ENCODE results near the gene PUSL1.
A peak's percentile ranks its signal among the peaks of the same experiment; 100 is the strongest.

The PUSL1 gene

DNA sequence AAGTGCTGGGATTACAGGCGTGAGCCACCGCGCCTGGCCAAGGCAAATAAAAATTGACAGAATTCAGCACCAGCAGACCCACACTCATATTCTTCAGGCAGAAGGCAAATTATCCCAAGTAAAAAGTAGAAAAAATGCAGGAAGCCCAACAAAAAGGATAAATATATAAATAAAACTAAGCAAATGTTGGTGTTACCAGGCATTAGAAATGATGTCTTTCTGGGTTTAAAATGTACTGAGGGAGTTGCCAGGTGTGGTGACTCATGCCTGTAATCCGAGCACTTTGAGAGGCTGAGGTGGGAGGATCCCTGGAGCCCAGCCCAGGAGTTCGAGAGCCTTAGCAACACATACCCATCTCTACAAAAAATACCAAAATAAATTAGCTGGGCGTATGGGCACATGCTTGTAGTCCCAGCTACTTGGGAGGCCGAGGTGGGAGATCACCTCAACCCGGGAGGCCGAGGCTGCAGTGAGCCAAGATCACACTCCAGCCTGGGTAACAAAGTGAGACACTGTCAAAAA, 9.8 kb downstream of the PUSL1 start (continued):
- no peak for TF ChIP-seq ZNF654 (tag by site-specific recombination; IDR thresholded peaks at IDR 0.05; ENCODE audit: low read depth)
- TF ChIP-seq, protein P1, sequence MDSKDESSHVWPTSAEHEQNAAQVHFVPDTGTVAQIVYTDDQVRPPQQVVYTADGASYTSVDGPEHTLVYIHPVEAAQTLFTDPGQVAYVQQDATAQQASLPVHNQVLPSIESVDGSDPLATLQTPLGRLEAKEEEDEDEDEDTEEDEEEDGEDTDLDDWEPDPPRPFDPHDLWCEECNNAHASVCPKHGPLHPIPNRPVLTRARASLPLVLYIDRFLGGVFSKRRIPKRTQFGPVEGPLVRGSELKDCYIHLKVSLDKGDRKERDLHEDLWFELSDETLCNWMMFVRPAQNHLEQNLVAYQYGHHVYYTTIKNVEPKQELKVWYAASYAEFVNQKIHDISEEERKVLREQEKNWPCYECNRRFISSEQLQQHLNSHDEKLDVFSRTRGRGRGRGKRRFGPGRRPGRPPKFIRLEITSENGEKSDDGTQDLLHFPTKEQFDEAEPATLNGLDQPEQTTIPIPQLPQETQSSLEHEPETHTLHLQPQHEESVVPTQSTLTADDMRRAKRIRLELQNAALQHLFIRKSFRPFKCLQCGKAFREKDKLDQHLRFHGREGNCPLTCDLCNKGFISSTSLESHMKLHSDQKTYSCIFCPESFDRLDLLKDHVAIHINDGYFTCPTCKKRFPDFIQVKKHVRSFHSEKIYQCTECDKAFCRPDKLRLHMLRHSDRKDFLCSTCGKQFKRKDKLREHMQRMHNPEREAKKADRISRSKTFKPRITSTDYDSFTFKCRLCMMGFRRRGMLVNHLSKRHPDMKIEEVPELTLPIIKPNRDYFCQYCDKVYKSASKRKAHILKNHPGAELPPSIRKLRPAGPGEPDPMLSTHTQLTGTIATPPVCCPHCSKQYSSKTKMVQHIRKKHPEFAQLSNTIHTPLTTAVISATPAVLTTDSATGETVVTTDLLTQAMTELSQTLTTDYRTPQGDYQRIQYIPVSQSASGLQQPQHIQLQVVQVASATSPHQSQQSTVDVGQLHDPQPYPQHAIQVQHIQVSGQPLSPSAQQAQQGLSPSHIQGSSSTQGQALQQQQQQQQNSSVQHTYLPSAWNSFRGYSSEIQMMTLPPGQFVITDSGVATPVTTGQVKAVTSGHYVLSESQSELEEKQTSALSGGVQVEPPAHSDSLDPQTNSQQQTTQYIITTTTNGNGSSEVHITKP (tag by site-specific recombination; IDR thresholded peaks at IDR 0.05): peak; percentile 47; the same call in 1 of the 2 replicates
- peak; percentile 22; the same call in 1 of the 2 replicates for TF ChIP-seq ZNF24 (tag by site-specific recombination; IDR thresholded peaks at IDR 0.05)
- peak; percentile 70; the same call in 1 of the 2 replicates for TF ChIP-seq KLF8 (tag by site-specific recombination; IDR thresholded peaks at IDR 0.05)
- TF ChIP-seq ZNF660 (tag by site-specific recombination; IDR thresholded peaks at IDR 0.05): peak; percentile 84
- TF ChIP-seq, protein P2, sequence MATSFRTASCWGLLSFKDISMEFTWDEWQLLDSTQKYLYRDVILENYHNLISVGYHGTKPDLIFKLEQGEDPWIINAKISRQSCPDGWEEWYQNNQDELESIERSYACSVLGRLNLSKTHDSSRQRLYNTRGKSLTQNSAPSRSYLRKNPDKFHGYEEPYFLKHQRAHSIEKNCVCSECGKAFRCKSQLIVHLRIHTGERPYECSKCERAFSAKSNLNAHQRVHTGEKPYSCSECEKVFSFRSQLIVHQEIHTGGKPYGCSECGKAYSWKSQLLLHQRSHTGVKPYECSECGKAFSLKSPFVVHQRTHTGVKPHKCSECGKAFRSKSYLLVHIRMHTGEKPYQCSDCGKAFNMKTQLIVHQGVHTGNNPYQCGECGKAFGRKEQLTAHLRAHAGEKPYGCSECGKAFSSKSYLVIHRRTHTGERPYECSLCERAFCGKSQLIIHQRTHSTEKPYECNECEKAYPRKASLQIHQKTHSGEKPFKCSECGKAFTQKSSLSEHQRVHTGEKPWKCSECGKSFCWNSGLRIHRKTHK (tag by site-specific recombination; IDR thresholded peaks at IDR 0.05): no peak
- peak; percentile 56 for TF ChIP-seq SP2 (tag by site-specific recombination; IDR thresholded peaks at IDR 0.05)
- TF ChIP-seq ZBTB17 (tag by site-specific recombination; IDR thresholded peaks at IDR 0.05): peak; percentile 64
- TF ChIP-seq ZNF335 (tag by site-specific recombination; conservative IDR thresholded peaks at IDR 0.05): peak; percentile 67
- peak; percentile 38; the same call in 1 of the 2 replicates for TF ChIP-seq ZXDB (tag by site-specific recombination; IDR thresholded peaks at IDR 0.05)
- TF ChIP-seq, protein P3, sequence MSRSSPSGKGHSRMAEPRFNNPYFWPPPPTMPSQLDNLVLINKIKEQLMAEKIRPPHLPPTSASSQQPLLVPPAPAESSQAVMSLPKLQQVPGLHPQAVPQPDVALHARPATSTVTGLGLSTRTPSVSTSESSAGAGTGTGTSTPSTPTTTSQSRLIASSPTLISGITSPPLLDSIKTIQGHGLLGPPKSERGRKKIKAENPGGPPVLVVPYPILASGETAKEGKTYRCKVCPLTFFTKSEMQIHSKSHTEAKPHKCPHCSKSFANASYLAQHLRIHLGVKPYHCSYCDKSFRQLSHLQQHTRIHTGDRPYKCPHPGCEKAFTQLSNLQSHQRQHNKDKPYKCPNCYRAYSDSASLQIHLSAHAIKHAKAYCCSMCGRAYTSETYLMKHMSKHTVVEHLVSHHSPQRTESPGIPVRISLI (tag by site-specific recombination; IDR thresholded peaks at IDR 0.05): 0 out of 2 replicates have a peak, but pooled peaks have one; percentile 35
- TF ChIP-seq, protein P4, sequence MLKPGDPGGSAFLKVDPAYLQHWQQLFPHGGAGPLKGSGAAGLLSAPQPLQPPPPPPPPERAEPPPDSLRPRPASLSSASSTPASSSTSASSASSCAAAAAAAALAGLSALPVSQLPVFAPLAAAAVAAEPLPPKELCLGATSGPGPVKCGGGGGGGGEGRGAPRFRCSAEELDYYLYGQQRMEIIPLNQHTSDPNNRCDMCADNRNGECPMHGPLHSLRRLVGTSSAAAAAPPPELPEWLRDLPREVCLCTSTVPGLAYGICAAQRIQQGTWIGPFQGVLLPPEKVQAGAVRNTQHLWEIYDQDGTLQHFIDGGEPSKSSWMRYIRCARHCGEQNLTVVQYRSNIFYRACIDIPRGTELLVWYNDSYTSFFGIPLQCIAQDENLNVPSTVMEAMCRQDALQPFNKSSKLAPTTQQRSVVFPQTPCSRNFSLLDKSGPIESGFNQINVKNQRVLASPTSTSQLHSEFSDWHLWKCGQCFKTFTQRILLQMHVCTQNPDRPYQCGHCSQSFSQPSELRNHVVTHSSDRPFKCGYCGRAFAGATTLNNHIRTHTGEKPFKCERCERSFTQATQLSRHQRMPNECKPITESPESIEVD (tag by site-specific recombination; IDR thresholded peaks at IDR 0.05): peak; percentile 97
- TF ChIP-seq ZNF777 (tag by site-specific recombination; IDR thresholded peaks at IDR 0.05; ENCODE audit: borderline replicate concordance): no peak
- peak; percentile 67 for TF ChIP-seq KLF9 (tag by site-specific recombination; IDR thresholded peaks at IDR 0.05; ENCODE audit: low read depth)
- TF ChIP-seq GLIS2 (tag by site-specific recombination; IDR thresholded peaks at IDR 0.05): peak; percentile 62; the same call in 1 of the 2 replicates
- TF ChIP-seq GLIS1 (tag by site-specific recombination; IDR thresholded peaks at IDR 0.05): peak; percentile 99
- TF ChIP-seq KLF1 (tag by site-specific recombination; IDR thresholded peaks at IDR 0.05): peak; percentile 86
- peak; percentile 87 for TF ChIP-seq KLF10 (tag by site-specific recombination; IDR thresholded peaks at IDR 0.05)
- no peak for TF ChIP-seq SETDB1 (IDR thresholded peaks at IDR 0.05; ENCODE audit: insufficient read length, low read length)
- TF ChIP-seq, protein P5, sequence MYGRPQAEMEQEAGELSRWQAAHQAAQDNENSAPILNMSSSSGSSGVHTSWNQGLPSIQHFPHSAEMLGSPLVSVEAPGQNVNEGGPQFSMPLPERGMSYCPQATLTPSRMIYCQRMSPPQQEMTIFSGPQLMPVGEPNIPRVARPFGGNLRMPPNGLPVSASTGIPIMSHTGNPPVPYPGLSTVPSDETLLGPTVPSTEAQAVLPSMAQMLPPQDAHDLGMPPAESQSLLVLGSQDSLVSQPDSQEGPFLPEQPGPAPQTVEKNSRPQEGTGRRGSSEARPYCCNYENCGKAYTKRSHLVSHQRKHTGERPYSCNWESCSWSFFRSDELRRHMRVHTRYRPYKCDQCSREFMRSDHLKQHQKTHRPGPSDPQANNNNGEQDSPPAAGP (tag by site-specific recombination; IDR thresholded peaks at IDR 0.05): peak; percentile 84; the same call in 1 of the 2 replicates
- 0 out of 2 replicates have a peak, but pooled peaks have one; percentile 12 for TF ChIP-seq ZNF610 (tag by site-specific recombination; IDR thresholded peaks at IDR 0.05; ENCODE audit: borderline replicate concordance)
- TF ChIP-seq ZNF132 (tag by site-specific recombination; IDR thresholded peaks at IDR 0.05; ENCODE audit: borderline replicate concordance): no peak
- peak; percentile 96 for TF ChIP-seq ZEB2 (tag by site-specific recombination; IDR thresholded peaks at IDR 0.05)
- TF ChIP-seq ZNF302 (tag by site-specific recombination; IDR thresholded peaks at IDR 0.05; ENCODE audit: low read depth): no peak
- TF ChIP-seq, protein P6, sequence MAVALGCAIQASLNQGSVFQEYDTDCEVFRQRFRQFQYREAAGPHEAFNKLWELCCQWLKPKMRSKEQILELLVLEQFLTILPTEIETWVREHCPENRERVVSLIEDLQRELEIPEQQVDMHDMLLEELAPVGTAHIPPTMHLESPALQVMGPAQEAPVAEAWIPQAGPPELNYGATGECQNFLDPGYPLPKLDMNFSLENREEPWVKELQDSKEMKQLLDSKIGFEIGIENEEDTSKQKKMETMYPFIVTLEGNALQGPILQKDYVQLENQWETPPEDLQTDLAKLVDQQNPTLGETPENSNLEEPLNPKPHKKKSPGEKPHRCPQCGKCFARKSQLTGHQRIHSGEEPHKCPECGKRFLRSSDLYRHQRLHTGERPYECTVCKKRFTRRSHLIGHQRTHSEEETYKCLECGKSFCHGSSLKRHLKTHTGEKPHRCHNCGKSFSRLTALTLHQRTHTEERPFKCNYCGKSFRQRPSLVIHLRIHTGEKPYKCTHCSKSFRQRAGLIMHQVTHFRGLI (tag by site-specific recombination; IDR thresholded peaks at IDR 0.05): peak; percentile 67; the same call in 1 of the 2 replicates
- TF ChIP-seq ZFHX2 (tag by site-specific recombination; conservative IDR thresholded peaks at IDR 0.05): peak; percentile 67
- peak; percentile 56; the same call in 1 of the 2 replicates for TF ChIP-seq KLF16 (tag by site-specific recombination; IDR thresholded peaks at IDR 0.05)
- TF ChIP-seq, protein P7, sequence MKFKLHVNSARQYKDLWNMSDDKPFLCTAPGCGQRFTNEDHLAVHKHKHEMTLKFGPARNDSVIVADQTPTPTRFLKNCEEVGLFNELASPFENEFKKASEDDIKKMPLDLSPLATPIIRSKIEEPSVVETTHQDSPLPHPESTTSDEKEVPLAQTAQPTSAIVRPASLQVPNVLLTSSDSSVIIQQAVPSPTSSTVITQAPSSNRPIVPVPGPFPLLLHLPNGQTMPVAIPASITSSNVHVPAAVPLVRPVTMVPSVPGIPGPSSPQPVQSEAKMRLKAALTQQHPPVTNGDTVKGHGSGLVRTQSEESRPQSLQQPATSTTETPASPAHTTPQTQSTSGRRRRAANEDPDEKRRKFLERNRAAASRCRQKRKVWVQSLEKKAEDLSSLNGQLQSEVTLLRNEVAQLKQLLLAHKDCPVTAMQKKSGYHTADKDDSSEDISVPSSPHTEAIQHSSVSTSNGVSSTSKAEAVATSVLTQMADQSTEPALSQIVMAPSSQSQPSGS (tag by site-specific recombination; IDR thresholded peaks at IDR 0.05; ENCODE audit: low read depth): 0 out of 2 replicates have a peak, but pooled peaks have one; percentile 30

Measured in HEK293 (cell line).